Osteoblast (primary cell): ENCODE data around the gene SND1. TPM values are rescaled to one million over a fixed set of nuclear protein-coding genes. Genes with fewer than 3 reads are reported as not detected.

ENCODE experiments used
- DNase-seq: peaks from one replicate; pipeline ENCODE4 v3.0.0; 2011; ENCODE audit warnings: low spot score, mixed read lengths; ENCODE audit not compliant: insufficient read length; ENCODE audit errors: missing footprints
- H2AFZ ChIP-seq: 2 replicates; pipeline ENCODE4 v1.6.0; 2011; ENCODE audit warnings: mild to moderate bottlenecking, low read length
- H3K27ac ChIP-seq: 2 replicates; pipeline ENCODE4 v1.5.1; 2011; ENCODE audit warnings: mild to moderate bottlenecking, low read depth, low read length, moderate library complexity
- H3K27me3 ChIP-seq: 2 replicates; pipeline ENCODE4 v1.6.0; 2012; ENCODE audit warnings: mild to moderate bottlenecking, control low read depth, inconsistent platforms, low read length, moderate library complexity; ENCODE audit not compliant: insufficient read depth
- H3K36me3 ChIP-seq: 2 replicates; pipeline ENCODE4 v1.5.1; 2011; ENCODE audit warnings: mild to moderate bottlenecking, low read length, control low read depth, moderate library complexity; ENCODE audit not compliant: insufficient read depth
- H3K4me1 ChIP-seq: 2 replicates; pipeline ENCODE4 v1.5.1; 2011; ENCODE audit warnings: mild to moderate bottlenecking, low read length, control low read depth, moderate library complexity; ENCODE audit not compliant: insufficient read depth
- H3K4me2 ChIP-seq: 2 replicates; pipeline ENCODE4 v1.6.0; 2011; ENCODE audit warnings: mild to moderate bottlenecking, low read length; ENCODE audit not compliant: insufficient read depth
- H3K4me3 ChIP-seq: fragments of 200-600 bp; sonication (generic); 3 replicates; pipeline ENCODE4 v1.5.1; 2012; ENCODE audit warnings: mild to moderate bottlenecking, low read length, inconsistent platforms; ENCODE audit not compliant: insufficient read depth
- H3K79me2 ChIP-seq: 2 replicates; pipeline ENCODE4 v1.6.0; 2012; ENCODE audit warnings: mild to moderate bottlenecking, low read length, control low read depth, inconsistent platforms; ENCODE audit not compliant: insufficient read depth
- H3K9me3 ChIP-seq: 2 replicates; pipeline ENCODE4 v1.5.1; 2011; ENCODE audit warnings: low read depth, low read length, control low read depth
- H4K20me1 ChIP-seq: 2 replicates; pipeline ENCODE4 v1.6.0; 2012; ENCODE audit warnings: mild to moderate bottlenecking, low read length, control low read depth; ENCODE audit not compliant: insufficient read depth
- total RNA-seq: library from RNA; depleted of rRNA; stranded (reverse); fragments of >200 nt; gene quantifications from 2 replicates; pipeline ENCODE4 v1.2.3, GENCODE V29; 2012
- TF ChIP-seq, protein P1 (sequence below): IDR thresholded peaks from 2 replicates; pipeline ENCODE4 v1.5.1; 2011; ENCODE audit warnings: mild to moderate bottlenecking, low read depth, low read length, moderate library complexity; ENCODE audit errors: extremely low read depth

Gene SND1
- total RNA-seq, 1 donor: 257 TPM

- Histone ChIP-seq H3K4me3 (no peak overlapping the region), H3K79me2 (peaks cover 33% of the 10 kb centered on the region), H3K27me3 (no peaks in the 10 kb centered on the region), H3K4me1 (peaks cover 22% of the 10 kb centered on the region), H3K4me2 (no peak overlapping the region), H2AFZ (no peak overlapping the region), H3K27ac (peak overlapping the region; percentile 80), H3K9me3 (peaks cover 2% of the 10 kb centered on the region), H4K20me1 (peaks cover 10% of the 10 kb centered on the region), H3K36me3 (peaks cover 19% of the 10 kb centered on the region)
- DNase-seq: no peak
- TF ChIP-seq, protein P1, sequence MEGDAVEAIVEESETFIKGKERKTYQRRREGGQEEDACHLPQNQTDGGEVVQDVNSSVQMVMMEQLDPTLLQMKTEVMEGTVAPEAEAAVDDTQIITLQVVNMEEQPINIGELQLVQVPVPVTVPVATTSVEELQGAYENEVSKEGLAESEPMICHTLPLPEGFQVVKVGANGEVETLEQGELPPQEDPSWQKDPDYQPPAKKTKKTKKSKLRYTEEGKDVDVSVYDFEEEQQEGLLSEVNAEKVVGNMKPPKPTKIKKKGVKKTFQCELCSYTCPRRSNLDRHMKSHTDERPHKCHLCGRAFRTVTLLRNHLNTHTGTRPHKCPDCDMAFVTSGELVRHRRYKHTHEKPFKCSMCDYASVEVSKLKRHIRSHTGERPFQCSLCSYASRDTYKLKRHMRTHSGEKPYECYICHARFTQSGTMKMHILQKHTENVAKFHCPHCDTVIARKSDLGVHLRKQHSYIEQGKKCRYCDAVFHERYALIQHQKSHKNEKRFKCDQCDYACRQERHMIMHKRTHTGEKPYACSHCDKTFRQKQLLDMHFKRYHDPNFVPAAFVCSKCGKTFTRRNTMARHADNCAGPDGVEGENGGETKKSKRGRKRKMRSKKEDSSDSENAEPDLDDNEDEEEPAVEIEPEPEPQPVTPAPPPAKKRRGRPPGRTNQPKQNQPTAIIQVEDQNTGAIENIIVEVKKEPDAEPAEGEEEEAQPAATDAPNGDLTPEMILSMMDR: no peak
Measured at GRCh38 chr7:127932076-127932475, 280.1 kb downstream of the SND1 start.

GRCh38 chr7:127932496-127932895 lies 280.5 kb downstream of the SND1 start:
- Histone ChIP-seq H2AFZ (no peak overlapping the region), H3K9me3 (peaks cover 2% of the 10 kb centered on the region), H3K79me2 (peaks cover 29% of the 10 kb centered on the region), H3K27me3 (no peaks in the 10 kb centered on the region), H3K4me1 (peaks cover 22% of the 10 kb centered on the region), H3K36me3 (peaks cover 19% of the 10 kb centered on the region), H4K20me1 (peaks cover 6% of the 10 kb centered on the region), H3K27ac (peak overlapping the region; percentile 80), H3K4me3 (no peak overlapping the region), H3K4me2 (peak overlapping the region; percentile 38)
- TF ChIP-seq, protein P1: no peak
- DNase-seq: no peak

DNA sequence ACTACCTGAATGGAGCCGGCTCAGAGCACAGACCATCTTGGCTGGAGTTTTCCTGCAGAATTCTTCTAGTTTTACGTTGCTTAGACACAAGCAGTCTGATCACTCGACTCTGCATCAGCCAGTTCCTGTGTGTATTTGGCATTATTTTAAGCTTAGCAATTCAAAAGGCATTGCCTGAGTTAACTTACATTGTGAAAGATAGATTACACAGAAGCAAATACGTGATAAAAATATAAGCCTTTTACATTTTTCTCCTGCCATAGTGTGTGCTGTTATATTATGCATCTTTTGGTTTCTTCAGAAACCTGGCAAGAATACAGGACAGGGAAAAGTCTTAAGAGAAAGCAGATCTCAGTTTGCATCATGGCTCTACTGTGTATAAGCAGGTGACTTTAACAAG lies 281.2 kb downstream of the SND1 start:
- DNase-seq: no peak
- Histone ChIP-seq H3K36me3 (peaks cover 19% of the 10 kb centered on the region), H3K27me3 (no peaks in the 10 kb centered on the region), H3K4me3 (no peak overlapping the region), H3K4me1 (peaks cover 29% of the 10 kb centered on the region), H2AFZ (no peak overlapping the region), H3K4me2 (peak overlapping the region; percentile 38), H4K20me1 (peaks cover 6% of the 10 kb centered on the region), H3K79me2 (peaks cover 25% of the 10 kb centered on the region), H3K9me3 (peaks cover 2% of the 10 kb centered on the region), H3K27ac (peak overlapping the region; percentile 80)
- TF ChIP-seq, protein P1: no peak

- DNase-seq: no peak
- TF ChIP-seq, protein P1: no peak
- Histone ChIP-seq H3K4me3 (no peak overlapping the region), H3K79me2 (peaks cover 31% of the 10 kb centered on the region), H3K36me3 (peaks cover 18% of the 10 kb centered on the region), H3K27me3 (no peaks in the 10 kb centered on the region), H2AFZ (no peak overlapping the region), H4K20me1 (peaks cover 8% of the 10 kb centered on the region), H3K4me1 (peaks cover 43% of the 10 kb centered on the region), H3K9me3 (peaks cover 2% of the 10 kb centered on the region), H3K27ac (no peak overlapping the region), H3K4me2 (no peak overlapping the region)
Measured at GRCh38 chr7:127934711-127935110, 282.7 kb downstream of the SND1 start.
